AG09309 (cell line): ENCODE data around the gene LRRC53.

Source experiments
- DNase-seq: peaks from one replicate; pipeline ENCODE4 v3.0.0-alpha.2; 2010; ENCODE audit warnings: low read depth
- H3K4me3 ChIP-seq: 2 replicates; pipeline ENCODE4 v1.5.1; 2011; ENCODE audit warnings: mild to moderate bottlenecking, low read depth, low read length, moderate library complexity; ENCODE audit not compliant: control insufficient read depth
- TF ChIP-seq, protein P1 (sequence below): IDR thresholded peaks from 2 replicates; pipeline ENCODE4 v1.5.1; 2011; ENCODE audit warnings: mild to moderate bottlenecking, low read depth, low read length, inconsistent platforms; ENCODE audit not compliant: insufficient read depth, control insufficient read depth; ENCODE audit errors: missing control alignments

Gene LRRC53

DNA sequence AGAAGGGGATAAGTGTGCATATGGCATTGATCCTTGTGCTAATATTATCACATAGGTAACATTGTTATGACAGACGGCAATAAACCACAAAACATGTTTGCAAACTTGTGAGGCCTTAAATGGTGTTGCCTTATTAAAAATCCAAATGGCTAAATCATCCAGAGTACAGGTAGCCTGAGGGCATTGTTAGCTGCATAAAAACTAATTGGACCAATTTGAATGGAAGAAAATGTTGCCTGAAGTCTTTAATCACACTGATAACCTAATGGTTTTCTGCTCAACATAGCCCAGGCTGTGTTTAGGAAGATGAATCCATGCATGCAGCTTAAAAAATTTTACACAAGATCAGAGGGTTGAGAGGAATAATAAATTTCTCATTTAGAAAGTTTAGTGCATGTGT, 19.4 kb upstream of the LRRC53 start:
- TF ChIP-seq, protein P1, sequence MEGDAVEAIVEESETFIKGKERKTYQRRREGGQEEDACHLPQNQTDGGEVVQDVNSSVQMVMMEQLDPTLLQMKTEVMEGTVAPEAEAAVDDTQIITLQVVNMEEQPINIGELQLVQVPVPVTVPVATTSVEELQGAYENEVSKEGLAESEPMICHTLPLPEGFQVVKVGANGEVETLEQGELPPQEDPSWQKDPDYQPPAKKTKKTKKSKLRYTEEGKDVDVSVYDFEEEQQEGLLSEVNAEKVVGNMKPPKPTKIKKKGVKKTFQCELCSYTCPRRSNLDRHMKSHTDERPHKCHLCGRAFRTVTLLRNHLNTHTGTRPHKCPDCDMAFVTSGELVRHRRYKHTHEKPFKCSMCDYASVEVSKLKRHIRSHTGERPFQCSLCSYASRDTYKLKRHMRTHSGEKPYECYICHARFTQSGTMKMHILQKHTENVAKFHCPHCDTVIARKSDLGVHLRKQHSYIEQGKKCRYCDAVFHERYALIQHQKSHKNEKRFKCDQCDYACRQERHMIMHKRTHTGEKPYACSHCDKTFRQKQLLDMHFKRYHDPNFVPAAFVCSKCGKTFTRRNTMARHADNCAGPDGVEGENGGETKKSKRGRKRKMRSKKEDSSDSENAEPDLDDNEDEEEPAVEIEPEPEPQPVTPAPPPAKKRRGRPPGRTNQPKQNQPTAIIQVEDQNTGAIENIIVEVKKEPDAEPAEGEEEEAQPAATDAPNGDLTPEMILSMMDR, result no peak
- H3K4me3 ChIP-seq, result no peak overlapping the region
- DNase-seq, result no peak

DNA sequence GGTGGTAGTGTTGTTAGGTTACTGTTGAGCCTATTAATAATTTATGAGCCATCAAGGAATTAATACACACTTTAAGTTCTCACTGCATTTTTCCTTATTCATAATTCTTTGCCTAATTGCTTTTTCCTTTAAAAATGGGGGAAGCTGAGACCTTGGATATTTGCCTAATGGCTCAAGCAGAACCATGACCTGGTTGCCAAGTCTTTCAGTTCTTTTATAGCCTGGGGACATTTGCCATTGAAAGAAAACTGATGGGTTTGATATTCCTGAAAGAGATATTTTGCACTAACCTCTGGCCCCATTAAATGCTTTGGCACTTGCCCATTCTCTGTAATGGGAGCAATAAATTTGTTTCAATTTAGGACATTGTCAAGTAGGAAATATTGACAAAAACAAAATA, 18.5 kb upstream of the LRRC53 start:
- TF ChIP-seq, protein P1, result no peak
- H3K4me3 ChIP-seq, result no peak overlapping the region
- no peak for DNase-seq

DNA sequence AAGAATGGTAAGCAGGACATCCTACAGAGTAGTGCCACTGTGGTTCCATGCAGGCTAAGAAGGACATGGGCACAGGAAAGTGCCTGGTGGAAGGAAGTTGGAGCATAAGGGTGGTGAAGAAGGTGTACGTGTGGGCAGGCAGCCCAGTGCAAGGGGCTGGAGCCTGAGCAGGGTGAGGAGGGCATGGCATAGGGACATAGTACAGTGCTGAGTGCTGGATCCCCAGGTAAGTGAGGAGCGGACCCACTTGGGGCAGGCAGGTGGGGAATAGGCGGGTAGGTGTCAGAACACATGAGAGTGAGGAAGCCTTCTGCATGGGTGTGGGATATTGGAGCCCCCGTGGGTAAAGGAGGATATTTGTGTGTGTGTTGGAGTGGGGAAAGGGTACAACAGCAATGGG, 15.7 kb upstream of the LRRC53 start:
- DNase-seq, result no peak
- no peak overlapping the region for H3K4me3 ChIP-seq
- TF ChIP-seq, protein P1, result no peak

DNA sequence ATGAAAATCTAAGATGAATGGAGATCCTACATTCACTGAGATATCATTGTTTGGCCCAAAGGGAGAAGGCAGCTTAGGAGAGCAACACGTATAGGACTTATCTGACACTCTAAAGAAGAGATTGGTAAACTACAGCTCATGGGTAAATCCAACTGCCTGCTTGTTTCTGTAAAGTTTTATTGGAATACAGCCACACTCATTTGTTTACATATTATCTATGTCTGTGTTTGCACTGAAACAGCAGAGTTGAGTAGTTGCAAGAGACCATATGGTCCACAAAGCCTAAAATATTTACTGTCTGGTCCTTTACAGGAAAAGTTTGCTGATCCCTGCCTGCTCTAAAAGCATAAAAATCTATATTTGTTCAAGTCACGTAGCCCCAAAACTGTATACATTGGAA, 14.3 kb upstream of the LRRC53 start:
- DNase-seq, result no peak
- H3K4me3 ChIP-seq, result no peak overlapping the region
- TF ChIP-seq, protein P1, result no peak

DNA sequence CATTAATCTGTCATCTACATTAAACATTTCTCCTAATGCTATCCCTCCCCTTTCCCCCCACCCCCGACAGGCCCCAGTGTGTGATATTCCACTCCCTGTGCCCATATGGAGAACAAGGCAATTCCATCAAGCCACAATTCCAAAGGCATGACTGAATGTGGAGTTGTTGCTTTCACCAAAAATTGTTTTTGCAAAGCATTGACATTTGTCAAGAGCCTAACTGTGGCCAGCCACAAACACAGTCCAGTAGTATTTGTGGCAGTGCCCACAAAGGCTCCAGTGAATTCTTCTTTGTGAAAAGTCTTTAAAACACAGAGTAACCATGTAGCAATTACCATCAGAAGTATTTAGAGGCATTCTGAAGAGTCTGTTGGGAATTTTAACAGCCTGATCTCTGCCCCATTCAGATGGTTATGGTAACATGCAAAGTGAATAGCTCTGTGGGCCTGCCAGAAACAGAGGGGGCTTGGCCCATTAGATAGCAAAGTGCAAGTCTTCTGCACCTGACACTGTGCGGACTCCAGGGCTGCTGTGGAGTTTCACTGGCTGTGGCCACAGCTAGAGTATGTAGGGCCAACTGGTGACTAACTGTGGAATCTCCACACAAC, 11.6 kb upstream of the LRRC53 start:
- no peak overlapping the region for H3K4me3 ChIP-seq
- TF ChIP-seq, protein P1, result no peak
- no peak for DNase-seq

DNA sequence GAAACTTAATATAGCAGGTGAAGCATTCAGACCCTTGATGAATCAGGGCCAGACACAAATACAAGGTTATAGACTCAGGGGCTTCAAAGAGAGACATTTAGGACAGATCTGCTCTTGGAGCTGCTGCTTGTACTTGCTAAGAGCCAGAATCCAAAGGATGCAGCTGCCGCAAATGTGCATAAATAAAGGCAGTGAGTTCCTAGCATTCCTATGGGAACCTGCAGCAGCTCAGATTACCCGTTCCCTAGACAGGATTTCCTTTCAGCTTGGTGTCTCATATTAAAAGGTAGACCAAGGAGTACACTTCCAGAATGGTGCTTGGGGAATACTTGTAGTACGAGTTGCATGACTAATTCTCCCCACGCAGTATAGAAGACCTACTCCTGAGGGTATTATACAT, 9.7 kb upstream of the LRRC53 start:
- no peak for DNase-seq
- TF ChIP-seq, protein P1, result no peak
- no peak overlapping the region for H3K4me3 ChIP-seq

DNA sequence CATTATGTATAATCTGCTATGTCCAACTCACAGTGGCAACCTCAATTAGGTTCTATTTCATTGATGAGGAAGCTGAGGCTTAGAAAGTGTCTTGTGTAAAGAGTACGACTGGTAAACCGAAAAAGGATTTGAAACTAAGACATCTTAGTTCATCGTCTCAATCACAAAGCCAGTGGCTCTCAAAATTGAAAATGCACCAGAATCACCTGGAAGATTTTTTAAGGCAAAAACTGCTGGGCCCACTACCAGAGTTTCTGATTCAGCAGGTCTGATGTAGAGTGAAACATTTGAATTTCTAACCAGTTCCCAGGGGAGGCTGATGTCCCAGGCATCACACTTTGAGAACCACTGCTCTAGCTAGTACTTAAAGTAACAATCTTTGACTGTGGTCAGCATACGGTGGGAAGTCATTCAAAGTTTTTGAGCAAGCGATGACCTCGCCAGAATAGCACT, 5.2 kb upstream of the LRRC53 start:
- DNase-seq, result no peak
- no peak overlapping the region for H3K4me3 ChIP-seq
- TF ChIP-seq, protein P1, result no peak
